SK-N-MC (cell line): ENCODE results near the gene UQCC5.

ENCODE experiments used
- EZH2 ChIP-seq: fragments of 200-600 bp; sonication (generic); IDR thresholded peaks from one replicate; pipeline ENCODE4 v1.6.1; 2017; ENCODE audit warnings: antibody characterized with exemption
- POLR2AphosphoS5 ChIP-seq: IDR thresholded peaks from 2 replicates; pipeline ENCODE4 v1.6.1; 2012; ENCODE audit warnings: mild to moderate bottlenecking, low read depth, low read length, borderline replicate concordance

- TF ChIP-seq POLR2AphosphoS5 (no peak), EZH2 (no peak)
Observed at GRCh38 chr3:52493232-52494017, 43.0 kb upstream of the UQCC5 start.
